C4-2B (cell line): Measurements from ENCODE around the gene HOXD9.

ENCODE experiments used
- H3K27ac ChIP-seq: fragments of 450-650 bp; 2 replicates; pipeline ENCODE4 v1.5.1; 2017
- CTCF ChIP-seq: fragments of 450-650 bp; conservative IDR thresholded peaks from 2 replicates; pipeline ENCODE4 v1.5.1; 2017; ENCODE audit warnings: mild to moderate bottlenecking
- ZFX ChIP-seq: fragments of 450-650 bp; IDR thresholded peaks from 2 replicates; pipeline ENCODE4 v1.6.1; 2017

HOXD9 gene

GRCh38 chr2:176088048-176088936 lies 34.2 kb upstream of the HOXD9 start:
- TF ChIP-seq CTCF (peak; percentile 90), ZFX (no peak)
- H3K27ac ChIP-seq, result no peak overlapping the region

DNA sequence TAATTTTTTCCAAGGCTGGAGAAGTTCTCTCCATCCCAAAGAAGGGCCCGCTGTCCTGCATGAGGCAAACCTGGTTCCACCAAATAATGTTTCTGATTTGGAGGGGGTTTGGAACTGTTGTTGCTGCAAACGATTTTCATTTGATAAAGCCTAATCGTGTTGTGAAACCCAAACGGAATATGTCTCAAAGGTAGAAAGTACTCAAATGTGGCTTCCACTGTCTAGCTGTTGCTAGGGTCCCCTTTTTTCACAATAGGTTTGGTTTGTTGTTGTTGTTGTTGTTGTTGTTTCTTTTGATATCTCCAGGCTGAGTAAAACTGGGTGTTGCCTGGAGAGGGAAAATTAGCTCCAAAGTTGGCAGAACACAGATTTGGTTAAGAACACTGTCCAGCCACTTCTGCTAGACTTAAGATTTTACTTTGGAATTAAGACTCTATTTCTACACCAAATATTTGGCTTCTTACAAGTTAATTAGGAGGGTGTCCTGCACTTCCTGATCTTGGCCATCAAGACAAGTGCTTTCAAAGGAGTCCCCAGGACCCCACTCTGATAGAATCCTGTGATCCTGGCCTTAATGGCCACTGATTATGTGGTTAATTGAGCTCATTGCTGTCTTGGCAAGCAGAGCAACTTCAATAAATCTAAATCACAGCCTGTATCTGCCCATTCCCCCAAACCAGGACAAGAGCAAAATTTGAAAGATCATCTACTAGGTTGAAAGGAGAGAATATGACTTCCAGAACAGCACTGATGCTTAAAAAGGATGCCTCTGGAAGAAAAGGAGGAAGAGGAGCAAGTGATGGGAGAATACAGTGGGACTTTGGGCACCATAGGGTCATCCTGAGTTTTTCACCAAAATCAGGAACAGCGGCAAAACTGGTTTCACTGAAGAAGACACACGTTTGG lies 33.3 kb upstream of the HOXD9 start:
- TF ChIP-seq ZFX (no peak), CTCF (no peak)
- no peak overlapping the region for H3K27ac ChIP-seq

DNA sequence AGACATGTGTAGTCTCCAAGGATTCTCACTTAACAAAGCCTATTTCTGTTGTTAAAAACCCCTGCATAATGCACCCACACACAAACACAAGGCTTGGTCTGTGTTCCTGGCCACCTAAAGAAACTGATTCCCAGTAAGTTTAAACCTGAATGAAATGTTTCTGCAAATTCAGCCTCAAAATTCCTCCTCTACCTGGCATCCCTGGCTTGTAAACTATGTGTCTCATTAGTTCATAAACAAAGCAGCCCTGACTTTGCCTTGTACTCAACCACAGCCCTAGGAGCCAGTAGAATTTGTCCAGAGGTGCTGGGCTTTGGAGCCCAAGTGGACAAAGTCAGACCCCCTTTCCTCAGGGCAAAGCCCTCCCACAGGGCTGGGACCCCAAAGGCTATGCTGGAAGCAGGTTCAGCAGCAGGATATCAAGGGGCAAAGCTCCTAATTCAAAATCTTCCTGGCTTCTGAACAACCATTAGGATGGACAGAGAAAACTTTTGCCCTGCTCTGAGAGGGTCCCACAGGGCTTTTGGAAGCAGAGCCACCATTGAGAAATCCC lies 32.6 kb upstream of the HOXD9 start:
- no peak overlapping the region for H3K27ac ChIP-seq
- TF ChIP-seq ZFX (no peak), CTCF (no peak)

- no peak for TF ChIP-seq CTCF
- TF ChIP-seq ZFX, result no peak
- H3K27ac ChIP-seq, result no peak overlapping the region
These were observed 31.7 kb upstream of the HOXD9 start for GRCh38 chr2:176090862-176091261.

DNA sequence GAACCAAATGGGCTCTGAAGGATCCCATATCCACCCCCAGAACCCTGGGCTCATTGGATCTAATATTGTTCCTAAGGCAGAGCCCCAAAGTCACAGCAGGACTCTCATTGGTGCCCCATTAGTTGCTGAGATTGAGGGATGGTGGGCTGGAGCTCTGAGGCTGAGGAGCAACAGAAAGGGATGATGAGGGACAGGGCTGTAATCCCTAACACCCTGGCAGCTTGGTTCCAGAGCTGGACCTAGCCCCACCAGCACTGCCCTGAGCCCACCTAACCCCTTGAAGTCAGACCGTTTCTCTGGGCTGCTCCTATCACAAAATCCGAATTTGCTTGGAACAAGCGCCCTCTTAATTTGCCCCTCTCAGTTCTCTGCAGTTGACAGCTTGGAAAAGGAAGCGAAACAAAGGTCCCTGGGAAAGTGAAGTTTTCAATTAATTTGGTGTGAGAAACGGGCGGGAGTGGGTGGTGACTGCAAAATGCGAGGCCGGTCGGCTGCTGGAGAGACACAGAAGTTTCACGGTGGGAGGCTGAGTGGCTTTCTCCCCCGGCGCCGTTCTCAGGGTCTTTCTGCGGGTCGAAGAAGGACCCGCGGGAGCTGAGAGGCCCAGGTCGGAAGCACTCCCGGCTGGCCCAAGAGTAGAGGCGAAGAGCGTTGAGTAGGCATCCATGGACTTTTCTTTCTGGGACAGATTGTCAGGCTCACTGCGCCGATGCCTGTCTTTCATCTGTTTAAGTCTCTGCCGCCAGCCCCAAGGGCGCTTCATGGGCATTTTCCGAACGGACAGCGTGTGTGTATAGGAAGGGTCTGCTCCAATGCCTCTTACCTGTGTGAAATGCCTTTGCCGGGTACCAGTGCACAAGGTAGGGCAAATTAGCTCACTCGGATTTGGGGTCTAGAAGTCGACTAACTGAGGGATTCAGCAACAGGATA lies 30.9 kb upstream of the HOXD9 start:
- no peak for TF ChIP-seq CTCF
- no peak for TF ChIP-seq ZFX
- H3K27ac ChIP-seq, result no peak overlapping the region

GRCh38 chr2:176092270-176093144 lies 30.0 kb upstream of the HOXD9 start, which contains the start of gene HOXD13:
HOXD13 (plus strand) TSS chr2:176092721; CDS start chr2:176092891, 170 bp downstream.
- TF ChIP-seq ZFX, result 0 out of 2 replicates have a peak, but pooled peaks have one; percentile 28
- no peak for TF ChIP-seq CTCF

More at GRCh38 chr2:176092270-176093144, 30.0 kb upstream of the HOXD9 start, which contains the start of gene HOXD13:
- peak within 1 kb of the TSS; percentile 34 for H3K27ac ChIP-seq
